PC-9 (cell line): ENCODE measurements around the gene PIBF1.

Experiments
- CTCF ChIP-seq: fragments of 200-600 bp; sonication (generic); conservative IDR thresholded peaks from 2 replicates; pipeline ENCODE4 v1.6.1; 2017; ENCODE audit warnings: mixed run types, antibody characterized with exemption, mild to moderate bottlenecking, moderate library complexity
- EZH2 ChIP-seq: fragments of 200-600 bp; sonication (generic); IDR thresholded peaks from 2 replicates; pipeline ENCODE4 v1.8.0; 2017; ENCODE audit warnings: antibody characterized with exemption, low read depth

GRCh38 chr13:73039201-73040108 lies 257.5 kb downstream of the PIBF1 start:
- TF ChIP-seq EZH2 (no peak), CTCF (no peak)
